HUDEP-2 (cell line): ENCODE results near the gene AJUBA.
"Not testable (repeated sequence)": the region's sequence is repeated elsewhere in the genome, so short reads cannot be mapped to it uniquely, and the experiment has no call there.

Experiments used
- DNase-seq, 76 experiments: peaks; one replicate each; lab custom pipeline; 2025; ENCODE audit not compliant: unreplicated experiment in 76 of 76; lab: John Stamatoyannopoulos, UW

Gene AJUBA

GRCh38 chr14:22982477-22983245 lies at the start of gene AJUBA:
Gene AJUBA, minus strand, starts transcription at chr14:22982551. Its CDS starts 285 bp downstream, at chr14:22982266.
- DNase-seq = peak in 73 of 76 experiments; percentile 17 to 86 (median 70)

DNA sequence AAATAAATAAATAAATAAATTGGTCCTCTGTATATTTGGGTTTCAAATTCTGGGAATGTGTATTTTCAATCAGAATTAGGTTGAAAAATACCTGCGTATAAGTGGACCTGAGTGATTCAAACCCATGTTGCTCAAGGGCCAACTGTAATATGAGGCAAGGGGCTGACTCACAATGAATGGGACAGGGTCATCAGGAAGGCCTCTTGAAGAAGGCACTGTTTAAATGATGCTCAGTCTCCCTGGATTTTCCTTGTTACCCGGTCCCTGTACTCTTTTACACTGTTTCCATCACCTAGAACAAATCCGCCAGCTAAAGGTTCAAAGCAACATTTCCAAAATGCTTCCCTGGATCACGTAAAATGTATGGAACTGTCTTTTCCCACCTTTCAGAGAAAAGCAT lies 48.6 kb upstream of the AJUBA start:
- DNase-seq = no peak

DNA sequence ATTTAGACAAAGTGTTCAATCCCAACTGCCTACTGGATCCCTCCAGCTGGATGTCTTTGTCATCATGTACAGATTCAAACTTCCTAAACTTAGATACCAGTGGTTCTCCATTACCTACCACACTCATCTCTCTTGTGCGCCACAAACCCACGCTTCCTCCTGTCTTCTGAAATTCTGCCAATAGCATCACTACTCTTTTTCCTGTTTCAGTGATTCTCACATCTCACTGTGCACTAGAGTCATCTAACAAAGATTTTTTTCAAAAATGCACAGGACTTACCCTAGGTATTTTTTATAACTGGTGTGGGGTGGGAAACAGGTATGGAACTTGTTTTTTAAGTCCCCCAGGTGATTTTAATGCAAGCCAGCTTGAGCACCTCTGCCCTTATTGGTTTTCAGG lies 46.4 kb upstream of the AJUBA start:
- DNase-seq = no peak

DNA sequence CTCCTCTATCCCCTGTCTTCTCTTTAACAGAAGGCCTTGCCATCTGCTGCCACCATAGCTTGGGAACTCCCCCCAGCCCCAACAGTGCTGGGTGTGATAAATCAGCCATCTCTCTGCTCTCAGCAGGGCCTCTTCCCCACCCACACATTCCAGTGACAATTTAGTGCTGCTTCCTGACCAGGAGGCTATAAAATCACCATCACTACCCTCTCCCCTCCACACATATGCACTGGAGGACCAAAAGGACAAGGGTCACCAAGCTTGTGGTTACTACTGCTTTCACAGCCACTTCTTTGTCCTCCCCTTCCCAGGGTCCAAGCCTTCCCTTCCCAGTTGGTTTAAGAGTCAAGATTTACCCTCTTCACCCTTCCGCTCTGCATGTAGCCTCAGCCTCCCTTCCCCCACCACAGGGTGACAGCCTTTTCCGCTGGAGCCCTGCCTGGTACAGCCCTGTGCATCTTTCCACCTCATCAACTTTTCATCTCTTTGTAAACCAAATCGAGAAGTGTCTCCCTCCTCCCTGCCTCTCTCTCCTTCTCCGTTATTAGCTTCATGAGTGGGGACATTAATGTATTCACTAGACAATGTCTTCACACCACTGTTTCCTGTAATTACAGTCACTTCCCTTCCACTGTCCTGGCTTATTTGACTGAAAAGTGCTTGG lies 42.9 kb upstream of the AJUBA start:
- no peak for DNase-seq

- no peak for DNase-seq
Observed at GRCh38 chr14:23024612-23025075, 42.3 kb upstream of the AJUBA start.

DNA sequence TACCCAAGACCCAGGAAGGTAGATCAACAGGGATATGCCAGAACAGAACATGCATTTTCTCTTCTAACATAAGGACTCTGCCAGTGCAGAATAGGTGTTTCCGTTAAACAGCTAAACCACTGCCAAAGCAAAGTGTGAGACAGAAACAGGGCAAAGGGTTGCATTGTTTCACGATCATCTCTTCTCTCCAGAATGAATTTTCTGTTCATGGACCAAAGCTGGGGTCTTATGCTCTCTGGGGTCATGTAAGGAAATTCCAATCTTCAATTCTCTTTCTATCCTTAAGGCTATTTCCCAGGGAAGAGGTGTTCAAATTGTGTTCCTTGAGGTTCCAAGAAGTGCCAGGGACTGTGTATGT lies 41.4 kb upstream of the AJUBA start:
- no peak for DNase-seq

- DNase-seq = no peak
Observed at GRCh38 chr14:23023022-23023794, 40.9 kb upstream of the AJUBA start.

DNA sequence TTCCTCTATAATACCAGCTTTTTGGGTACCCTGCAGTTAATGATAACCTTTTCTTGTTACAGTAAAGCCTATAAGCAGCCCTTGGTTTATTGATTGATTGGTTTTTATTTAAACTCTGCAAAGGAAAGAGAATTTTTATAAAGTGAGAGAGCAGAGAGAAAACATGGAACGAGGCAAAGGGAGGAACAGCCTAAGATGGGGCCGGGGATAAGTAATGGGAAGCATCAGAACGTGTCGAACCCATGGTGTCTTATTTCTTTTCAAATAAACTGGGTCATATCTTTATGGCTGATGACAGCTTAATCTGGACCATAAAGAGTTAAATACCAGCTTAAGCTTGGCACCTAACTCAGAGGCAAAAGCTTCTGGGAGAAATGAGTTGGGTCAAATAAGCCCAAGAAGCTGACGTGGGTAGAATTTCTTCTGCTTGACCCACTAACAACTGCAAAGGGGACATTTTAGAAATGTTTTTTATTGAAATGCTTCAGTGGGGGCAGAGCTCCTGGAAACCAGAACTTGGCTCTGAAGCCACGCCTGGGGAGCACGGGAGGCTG lies 39.6 kb upstream of the AJUBA start:
- DNase-seq = no peak

GRCh38 chr14:23021434-23021833 lies 39.1 kb upstream of the AJUBA start:
- no peak for DNase-seq

- peak in 51 of 76 experiments; percentile 7 to 75 (median 38) for DNase-seq
Observed at GRCh38 chr14:23020143-23021128, 38.1 kb upstream of the AJUBA start.

GRCh38 chr14:23018107-23018506 lies 35.8 kb upstream of the AJUBA start:
- no peak for DNase-seq

GRCh38 chr14:23017091-23017490 lies 34.7 kb upstream of the AJUBA start:
- no peak for DNase-seq

DNA sequence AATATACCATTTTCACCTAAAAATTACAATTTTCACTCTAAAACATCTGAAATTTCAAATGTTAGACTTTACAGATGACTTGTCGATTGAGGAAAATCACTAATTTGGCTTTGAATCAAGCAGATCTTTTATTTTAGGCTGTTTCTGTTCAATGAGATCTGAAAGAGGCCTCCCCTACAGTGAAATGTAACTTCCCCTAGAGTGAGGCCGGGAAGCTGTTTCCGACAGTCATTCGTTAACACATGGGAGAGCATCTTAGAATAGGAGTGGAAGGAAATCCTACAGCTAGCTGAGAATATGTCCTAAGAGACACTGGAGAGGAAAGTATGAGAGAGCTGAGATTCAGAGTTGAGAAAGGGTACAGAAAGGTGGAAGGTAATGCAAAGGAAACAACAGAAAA lies 33.3 kb upstream of the AJUBA start:
- no peak for DNase-seq

GRCh38 chr14:23013749-23014054 lies 31.4 kb upstream of the AJUBA start:
- DNase-seq = not testable (repeated sequence)

DNA sequence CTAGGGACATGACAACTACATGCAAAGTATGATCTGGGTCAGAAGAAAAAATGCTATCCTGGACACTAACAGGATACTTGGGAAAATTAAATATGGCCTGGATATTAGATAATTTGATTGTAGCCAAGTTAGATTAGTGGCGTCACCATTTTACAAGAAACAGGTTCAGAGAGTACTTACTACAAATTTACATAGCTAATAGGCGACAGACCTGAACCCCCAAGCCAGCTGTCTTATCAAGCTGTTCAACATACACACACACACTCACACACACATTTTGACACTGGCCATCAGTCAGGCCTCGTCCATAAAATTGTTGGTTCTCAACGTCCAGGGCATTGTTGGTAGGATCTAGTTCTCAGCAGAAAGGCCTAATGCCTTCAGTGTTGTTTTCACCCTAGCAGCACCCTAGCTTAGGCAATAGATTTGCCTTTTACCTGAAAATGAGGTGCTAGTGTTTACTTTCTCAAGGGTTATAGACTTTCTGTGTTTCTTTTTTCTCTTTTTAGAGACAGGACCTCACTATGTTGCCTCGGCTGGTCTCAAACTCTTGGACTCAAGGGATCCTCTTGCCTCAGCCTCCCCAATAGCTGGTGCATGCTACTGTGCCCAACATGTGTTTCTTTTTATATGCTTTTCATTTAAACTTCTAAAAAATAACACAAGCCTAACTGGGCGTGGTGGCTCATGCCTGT lies 30.9 kb upstream of the AJUBA start:
- no peak for DNase-seq

- peak in 71 of 76 experiments; percentile 16 to 83 (median 65) for DNase-seq
Observed at GRCh38 chr14:23009939-23010726, 27.8 kb upstream of the AJUBA start, which contains the start of gene C14orf93. Gene C14orf93, minus strand, starts transcription at chr14:23010143. Its CDS starts 11,120 bp downstream, at chr14:22999023.

DNA sequence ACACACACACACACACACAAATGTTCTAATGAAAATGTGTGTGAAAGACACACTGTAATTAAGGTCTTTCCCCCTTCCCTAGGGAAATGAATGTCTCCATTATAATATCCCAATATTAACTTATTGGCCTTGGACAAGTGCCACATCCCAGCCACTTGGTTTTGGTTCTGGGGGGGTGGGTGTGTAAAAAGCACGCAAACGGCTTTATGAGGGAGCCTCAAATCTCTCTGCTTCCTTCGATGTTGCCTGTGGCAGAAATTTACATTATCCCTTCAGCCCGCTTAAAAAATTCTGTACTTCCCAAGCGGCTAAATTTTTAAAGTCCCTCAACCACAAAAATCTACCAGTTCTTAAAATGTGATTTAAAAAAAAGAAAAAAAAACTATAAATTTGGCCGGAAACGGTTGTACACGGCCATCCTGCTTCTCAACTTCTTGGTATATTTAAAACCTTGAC lies 27.2 kb upstream of the AJUBA start:
- peak in 1 of 76 experiments; percentile 6 for DNase-seq

DNA sequence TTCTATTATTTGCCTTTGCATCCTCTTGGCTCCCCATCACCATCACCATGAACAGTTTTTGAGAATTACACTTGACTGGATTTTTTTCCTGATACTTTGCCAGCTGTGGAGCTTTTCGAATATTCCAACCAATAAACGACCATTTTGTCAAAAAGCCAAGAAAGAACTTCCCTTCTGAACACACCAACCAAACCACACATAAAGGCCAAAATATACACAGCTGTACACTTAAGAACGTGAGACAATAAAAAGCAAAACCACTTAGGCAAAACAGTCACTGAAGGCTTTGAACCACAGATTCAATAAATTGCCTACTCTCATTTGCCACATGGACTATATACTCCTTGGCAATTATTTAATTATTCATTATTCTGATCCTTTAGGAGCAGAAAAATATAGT lies 26.5 kb upstream of the AJUBA start:
- peak in 5 of 76 experiments; percentile 15 to 28 (median 16) for DNase-seq
